HG03457 (cell line): ENCODE measurements around the gene CLP1.

Experiments used
- ATAC-seq: cut with Tn5 transposase; IDR thresholded peaks from one replicate; pipeline ENCODE4 v1.9.1; 2021; ENCODE audit warnings: moderate number of reproducible peaks; ENCODE audit not compliant: unreplicated experiment

The CLP1 gene

DNA sequence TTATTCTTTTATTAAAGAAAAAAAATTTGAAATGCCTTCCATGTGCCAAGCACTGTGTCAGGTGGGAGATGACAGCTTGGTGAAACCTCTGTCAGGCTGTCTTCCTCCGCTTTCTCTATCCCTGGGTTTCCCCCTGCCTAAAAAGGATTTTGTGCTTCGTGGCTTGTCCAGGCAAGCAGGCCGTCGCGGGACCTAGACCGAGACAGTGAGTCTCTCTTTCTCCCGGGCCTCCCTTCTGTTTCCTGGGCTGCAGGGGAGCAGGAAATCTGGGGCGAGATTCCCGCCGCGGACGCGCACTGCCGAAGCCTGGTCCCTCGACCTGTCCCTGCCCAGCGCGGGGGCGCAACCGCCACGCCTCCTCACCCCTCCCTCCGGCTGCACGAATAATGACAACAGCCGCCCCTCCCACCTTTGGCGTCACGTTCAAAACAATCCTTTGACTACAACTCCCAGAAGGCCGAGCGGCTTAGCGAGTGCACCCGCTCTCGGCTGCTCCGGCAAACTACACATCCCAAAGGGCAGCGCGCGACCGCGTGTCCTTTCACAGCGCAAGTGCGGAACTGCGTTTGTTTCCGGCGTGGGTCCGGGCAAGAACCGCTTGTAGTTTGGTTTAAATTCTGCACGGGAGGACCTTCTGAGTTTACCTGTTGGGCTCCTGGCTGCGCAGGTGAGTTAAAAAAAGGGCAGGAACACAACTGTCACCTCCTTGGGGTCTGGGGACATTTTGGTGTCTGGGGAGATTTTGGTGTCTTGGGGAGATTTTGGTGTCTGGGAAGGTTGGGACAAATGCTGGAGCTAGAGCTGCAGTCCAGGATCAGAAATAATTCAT, at the start of gene CLP1:
Gene CLP1 (plus strand): TSS at position 569 of the 829 bp plus-strand sequence. CDS start 1,715 bp downstream, outside the sequence.
- ATAC-seq, result peak; percentile 97

DNA sequence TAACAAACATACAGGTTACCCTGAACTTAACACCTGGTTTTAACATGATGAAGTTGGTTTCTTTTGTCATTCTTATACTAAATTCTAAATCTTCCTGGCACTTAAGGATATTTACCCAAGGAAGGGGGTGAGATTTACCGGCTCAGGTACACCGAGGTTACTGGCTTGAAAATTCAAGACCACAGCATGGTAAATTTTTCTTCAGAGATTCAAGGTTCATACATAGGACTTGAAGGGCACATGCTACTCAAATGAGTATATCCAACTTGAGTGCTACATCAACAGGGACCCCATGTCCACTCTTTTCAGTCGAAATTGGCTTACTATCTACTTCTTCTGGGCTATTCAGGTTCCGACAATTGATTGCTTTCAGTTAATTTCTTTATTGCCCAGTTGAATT, 47.4 kb upstream of the CLP1 start:
- no peak for ATAC-seq

DNA sequence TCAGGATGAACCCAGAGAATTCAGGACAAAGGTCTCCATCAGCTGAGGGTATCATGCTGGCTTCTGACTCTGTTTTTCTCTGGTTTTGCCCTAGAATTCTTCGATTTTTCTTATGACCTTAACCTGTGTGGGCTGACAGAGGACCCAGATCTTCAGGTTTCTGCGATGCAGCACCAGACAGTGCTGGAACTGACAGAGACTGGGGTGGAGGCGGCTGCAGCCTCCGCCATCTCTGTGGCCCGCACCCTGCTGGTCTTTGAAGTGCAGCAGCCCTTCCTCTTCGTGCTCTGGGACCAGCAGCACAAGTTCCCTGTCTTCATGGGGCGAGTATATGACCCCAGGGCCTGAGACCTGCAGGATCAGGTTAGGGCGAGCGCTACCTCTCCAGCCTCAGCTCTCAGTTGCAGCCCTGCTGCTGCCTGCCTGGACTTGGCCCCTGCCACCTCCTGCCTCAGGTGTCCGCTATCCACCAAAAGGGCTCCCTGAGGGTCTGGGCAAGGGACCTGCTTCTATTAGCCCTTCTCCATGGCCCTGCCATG, 43.3 kb upstream of the CLP1 start:
- ATAC-seq, result no peak

DNA sequence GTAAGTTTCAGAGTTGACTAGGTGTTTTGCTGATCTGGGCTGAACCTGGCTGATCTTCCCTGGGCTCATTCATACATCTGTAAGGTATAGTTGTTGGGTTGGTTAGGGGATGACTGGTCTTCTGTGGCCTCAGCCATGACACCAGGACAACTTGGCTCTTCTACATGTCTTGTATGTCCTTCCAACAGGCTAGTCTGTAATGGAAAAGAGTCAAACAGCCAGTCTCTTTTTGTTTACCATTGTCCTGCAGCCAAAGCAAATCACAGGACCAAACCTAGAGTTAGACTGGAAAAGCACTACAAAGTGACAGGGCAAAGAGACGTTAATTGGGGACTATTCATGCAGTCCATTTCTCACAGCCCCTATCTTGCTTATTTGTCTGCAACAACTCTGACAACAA, 42.3 kb upstream of the CLP1 start:
- ATAC-seq, result no peak

DNA sequence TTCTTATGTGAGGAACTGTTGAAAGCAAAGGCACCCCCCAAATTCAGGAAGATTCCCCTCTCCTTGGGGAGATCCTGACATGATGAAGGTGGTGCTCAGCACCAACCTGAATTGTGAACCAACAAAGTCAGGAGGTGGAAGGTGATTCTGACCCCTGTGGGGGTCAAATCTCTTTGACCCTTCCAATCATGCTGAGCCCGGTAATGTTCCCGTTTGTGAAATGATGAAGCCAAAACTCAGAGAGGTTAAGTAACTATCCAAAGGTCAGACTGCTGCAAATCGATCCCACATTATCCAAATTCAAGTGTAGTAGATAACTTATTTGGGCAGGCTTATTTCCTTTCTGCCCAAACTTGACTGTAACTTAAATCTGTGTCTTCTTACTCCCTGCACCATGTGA, 41.0 kb upstream of the CLP1 start:
- ATAC-seq, result no peak

DNA sequence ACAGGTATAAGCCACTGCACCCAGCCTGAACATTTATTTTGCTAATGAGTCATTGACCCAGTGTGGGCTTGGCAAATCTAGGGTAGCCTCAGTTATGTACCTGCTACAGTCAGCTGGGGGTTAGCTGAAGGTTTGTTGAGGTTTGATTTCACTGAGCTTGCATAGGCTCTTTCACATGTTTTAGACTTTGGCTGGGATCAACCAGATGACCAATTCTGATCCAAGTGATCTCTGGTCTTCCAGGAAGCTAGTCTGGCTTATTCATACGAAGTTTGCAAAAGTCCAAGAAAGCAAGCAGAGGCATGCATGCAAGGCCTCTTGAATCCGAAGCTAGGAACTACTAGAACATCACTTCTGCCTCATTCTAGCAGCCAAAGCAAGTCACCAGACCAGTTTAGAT, 39.1 kb upstream of the CLP1 start:
- no peak for ATAC-seq

DNA sequence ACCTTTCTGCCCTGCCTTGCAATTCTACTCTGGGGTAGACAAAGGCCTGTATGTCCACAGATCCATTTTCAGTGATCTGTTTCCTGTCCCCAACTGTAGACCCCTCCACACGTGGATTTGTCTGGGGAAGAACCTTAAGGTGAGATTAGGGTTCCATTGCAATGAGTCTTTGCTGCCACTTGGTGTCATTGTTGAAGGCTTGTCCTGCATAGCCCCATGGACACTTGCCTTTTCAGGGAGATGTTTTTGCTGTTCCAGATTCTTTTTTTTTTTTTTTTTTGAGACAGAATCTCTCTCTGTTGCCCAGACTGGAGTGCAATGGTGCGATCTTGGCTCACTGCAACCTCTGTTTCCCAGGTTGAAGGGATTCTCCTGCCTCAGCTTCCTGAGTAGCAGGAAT, 38.2 kb upstream of the CLP1 start:
- no peak for ATAC-seq

DNA sequence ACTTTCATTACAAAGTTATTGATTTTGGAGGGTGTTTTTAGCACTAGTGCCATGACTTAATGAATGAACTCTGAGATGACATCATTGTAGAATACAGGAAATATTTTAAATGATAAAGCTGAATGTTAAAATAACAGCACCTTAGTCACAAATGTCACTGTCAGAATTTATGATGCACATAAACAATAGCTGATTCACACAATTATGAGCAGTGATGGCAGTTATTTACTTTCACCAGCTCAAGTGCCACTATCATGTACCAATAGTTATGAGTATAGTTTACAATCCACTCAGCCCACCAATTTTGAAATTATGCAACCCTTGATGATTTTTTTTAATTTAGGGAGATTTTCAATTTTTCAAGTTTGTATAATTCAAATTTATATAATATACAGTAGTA, 37.1 kb upstream of the CLP1 start:
- ATAC-seq, result no peak

DNA sequence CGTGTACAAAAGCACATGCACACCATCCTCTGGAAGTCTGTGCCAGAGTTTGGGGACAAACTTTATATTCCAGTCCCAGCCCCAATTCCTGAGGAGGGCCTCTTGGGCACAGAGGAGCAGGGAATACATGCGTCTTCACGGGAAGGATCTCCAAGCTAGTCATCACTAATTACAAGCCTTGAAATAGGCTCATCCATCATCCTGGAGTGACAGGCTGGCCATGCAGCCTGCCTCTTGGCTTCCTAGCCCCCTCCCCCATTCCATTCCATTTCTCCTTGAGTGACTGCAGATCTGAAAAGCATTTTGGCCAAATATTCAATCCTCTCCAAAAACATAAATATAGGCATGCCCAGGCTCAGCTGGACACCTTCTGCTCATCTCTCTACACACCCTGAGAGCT, 35.3 kb upstream of the CLP1 start:
- no peak for ATAC-seq

DNA sequence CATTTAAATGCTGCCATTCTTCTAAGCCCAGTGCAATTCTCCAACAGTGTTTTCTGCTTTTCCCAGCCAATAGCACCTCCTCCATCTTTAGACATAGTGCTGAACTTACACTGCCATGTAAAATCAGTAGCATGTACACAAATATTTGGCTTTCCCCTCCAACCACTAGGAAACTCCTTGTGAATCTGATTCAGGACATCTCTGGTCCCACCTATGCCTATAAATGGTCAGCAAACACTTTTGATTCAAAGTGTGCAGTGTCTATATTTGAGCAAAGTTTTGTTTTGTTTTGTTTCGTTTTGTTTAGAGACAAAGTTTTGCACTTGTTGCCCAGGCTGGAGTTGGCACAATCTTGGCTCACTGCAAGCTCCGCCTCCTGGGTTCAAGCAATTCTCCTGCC, 32.7 kb upstream of the CLP1 start:
- no peak for ATAC-seq

DNA sequence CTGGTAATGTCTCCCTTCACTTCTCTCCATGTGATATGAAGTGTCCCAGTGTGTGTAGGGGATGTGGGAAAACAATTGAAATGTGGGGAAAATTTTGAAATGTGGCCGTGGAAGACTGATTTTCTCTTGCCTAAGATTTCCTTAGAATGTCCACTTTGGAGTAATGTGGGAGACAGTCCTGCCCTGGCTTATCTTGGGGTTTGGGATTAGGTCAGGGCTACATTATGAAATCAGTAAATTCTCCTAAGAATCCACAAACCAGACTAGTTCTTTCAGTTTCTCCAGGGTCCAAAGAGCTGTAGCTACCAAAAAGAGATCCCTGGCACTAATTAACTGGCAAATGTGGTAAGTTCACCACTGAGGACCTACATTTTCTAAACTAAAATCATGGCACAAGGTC, 30.7 kb upstream of the CLP1 start:
- ATAC-seq, result no peak

DNA sequence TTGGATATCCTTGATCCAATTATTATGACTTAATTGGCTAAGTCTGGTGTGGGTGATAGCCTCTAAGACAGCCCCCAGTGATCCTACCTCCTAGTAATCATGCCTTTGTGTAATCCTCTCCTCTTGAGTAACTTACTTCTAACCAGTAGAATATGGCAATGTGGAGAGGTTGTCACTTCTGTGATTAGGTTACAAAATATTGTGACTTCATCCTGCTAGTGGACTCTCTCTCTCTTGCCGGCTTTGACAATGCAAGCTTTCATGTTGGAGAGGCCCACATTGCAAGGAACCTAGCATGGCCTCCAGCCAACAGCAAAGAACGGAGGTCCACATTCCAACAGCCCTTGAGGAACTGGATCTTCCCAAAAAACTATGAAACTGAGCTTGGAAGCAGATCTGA, 27.4 kb upstream of the CLP1 start:
- no peak for ATAC-seq

DNA sequence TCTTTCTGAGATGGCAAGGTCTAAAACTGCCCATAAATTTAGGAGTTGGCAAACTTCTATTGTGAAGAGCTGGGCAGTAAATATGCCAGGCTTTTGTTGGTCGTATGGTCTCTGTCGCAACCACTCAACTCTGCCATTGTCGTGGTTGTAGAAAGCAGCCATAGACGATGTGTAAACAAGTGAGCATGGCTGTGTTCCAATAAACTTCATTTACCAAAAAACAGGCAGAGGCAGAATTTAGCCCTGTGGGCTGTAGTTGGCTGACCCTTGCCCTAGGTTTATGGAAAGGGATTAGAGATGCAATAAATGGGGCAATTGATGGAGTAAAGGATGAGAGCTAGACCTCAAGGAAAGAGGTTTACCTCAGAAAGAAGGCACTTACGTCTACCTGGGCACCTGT, 25.4 kb upstream of the CLP1 start:
- ATAC-seq, result no peak

DNA sequence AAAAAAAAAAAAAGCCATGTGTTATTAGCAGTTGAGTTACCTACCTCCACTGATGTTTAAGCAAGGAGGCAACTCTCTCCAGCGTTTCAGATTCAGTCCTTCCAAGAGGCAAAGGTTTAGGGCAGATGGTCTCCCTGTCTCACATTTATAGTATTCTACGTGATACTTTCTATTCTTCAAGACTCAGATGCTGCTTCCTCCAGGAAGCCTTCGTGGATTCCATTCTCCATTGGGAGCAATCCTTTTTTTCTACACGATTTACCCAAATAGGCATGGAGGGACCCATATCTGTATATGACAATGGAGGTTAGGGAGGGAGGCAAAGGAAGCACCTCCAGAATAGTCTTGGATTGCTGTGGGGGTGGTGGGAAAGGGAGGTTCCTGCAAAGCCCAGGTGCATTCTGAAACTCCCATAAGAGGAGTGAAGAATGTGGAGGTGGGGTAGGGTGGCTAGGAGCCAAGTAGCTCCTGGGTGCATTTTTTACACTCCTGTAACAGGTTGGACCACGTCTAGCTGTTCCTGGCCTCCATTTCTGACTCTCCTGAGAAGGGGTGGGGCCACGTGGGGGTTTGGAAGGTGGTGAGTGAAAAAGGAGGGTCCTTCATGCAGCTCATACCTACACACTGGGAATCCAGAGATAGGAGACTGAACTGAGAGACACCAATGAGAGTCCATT, 24.0 kb upstream of the CLP1 start:
- no peak for ATAC-seq

DNA sequence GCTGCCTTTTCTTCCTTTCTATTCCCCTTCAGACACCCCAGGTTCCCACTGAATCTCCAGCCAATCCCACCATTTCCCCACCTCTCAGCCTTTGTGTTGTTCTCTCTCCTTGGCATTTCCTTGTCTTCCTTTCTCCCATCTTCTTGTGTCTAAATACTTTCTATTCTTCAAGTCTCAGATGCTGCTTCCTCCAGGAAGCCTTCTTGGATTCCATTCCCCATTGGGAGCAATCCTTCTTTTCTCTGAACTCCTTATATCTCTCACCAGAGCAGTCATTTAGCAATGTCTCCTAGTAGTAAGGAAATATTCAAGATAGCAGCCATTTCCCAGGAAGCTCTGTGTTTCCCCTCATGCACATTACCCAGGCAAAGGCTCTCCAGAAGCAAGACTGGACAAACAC, 23.3 kb upstream of the CLP1 start:
- no peak for ATAC-seq

DNA sequence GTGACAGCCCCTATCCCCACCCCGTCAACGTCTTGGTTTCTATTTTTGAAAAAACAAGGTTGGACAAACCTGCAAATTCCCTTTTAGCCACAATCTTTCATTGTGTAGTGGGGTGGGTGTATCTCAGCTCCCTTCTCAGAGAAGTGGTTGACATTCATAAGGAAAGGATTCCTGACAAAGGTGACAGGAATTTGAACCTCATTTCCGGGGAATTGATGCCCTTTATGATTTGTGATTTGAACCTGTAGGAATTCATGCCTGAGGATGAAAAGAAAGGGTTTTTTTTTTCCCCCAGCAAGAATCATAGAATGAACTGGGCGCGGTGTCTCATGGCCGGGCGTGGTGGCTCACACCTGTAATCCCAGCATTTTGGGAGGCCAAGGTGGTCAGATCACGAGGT, 22.3 kb upstream of the CLP1 start:
- no peak for ATAC-seq

DNA sequence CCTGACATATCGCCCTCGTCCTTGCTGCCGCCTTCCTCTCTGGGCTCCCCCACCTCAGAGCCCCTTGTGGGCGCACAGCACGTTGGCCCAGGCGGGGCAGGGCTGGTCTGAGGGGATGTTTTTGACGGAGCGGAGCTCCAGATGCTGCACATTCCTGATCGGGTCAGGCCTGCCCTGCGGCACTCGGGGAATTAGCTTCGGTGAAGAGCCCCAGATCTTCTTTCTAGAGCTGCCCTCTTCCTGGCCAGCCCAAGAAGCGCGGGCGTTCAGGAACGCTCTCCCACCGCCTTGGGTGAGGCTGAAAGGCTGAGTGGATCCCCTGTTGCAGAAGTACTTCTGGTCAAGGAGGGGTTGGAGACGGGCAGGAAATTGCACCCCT, 19.9 kb upstream of the CLP1 start:
- no peak for ATAC-seq

DNA sequence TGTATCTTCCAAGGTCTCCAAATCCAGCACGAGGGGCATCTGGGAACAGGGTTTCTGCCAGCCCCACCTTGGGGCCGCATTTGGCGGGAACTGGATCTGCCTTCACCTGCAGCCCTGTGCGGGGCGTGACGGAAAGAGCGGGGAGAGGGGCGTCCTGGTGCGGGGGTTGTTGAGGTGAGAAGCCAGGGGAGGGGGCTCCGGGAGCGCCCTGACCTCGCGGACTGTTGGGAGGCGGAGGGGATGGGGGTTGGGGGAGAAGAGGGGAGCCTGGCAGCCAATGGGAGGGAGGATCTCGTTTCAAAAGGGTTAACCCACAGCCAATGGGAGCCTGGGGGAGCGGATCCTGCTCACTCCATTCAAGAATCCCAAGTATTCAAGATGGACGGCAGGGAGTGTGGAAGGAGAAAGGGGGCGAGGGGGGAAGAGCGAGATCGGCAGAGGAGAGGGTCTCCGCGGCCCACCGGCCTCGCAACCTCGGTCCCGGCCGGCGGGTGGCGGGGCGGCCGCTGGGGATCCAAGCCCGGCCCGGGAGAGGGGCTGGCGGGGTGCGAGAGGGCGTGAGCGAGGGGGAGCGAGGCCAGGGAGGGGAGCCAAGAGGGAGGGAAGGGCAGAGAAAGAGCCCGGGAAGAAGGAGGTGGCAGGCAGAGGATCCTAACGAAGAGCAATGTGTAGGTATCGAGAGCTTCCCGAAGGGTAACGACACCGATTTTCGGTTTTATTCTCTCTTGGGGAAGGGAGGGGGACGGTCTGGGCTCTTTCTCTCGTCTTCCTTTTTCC, 19.4 kb upstream of the CLP1 start:
- ATAC-seq, result no peak

DNA sequence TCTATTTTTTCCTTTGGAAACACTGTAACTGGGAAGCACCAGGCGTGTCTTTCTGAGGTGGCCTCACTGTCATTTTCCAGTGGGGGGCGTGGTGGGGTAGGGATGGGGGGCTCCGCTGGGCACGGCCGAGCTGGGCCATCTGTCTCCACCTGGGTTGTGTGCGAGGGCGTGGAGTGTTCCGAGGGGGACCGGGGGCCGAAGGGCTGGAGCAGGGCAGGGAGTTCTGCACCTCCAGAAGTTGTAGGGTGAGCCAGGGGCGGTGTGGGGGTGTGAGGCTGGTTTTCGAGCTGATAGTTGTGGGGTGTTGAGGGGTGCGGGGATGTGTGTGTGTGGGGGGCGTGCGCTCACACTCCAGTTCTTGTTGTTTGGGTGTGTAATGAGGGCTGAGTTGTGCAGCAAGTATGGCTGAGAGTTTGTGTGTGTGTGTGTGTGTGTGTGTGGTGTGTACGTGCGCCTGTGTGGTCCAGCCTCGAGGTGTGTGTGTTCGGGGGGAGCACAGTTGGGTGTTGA, 18.7 kb upstream of the CLP1 start:
- no peak for ATAC-seq

DNA sequence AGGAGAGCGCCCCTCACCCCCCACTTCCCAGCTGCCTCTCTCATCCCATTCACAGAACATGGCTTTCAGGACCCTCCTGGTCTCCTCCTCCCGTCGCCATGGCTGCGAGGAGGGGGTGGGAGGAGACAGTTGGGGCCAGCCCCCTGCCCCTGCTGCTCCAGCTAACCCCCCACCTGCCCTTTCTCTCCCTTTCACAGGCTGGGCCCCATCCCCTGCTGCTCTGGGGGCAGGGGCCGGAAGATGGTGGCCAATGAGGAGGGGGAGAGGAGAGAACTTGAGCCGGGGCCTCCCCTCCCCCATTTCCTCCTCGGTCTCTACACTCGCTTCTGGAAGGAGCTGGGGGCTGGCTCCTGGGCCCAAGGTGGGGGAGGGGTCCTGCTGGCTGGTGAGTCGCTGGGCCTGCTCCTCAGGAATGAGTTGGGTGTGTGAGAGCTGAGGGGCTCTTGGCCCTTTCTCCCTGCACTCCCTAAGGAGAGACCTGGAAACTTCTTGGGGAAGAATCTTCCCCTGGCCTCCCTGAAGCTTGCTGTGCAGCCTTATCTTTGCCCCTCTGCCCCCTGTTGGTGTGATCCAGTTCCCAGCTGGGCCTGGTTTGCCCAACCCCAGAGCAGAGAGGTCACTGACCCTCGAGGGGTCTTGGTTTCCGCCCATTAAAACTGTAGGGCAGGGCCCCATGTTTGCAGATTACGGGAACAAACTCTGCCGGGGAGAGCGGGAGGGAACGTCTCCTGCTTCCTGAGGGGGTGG, 18.1 kb upstream of the CLP1 start:
- no peak for ATAC-seq
